NCI-H2227 (cell line): ENCODE measurements around the gene IFI27L1.

Source experiments
- DNase-seq: peaks from one replicate; lab custom pipeline; 2025; ENCODE audit not compliant: unreplicated experiment; lab: John Stamatoyannopoulos, UW

The IFI27L1 gene

DNA sequence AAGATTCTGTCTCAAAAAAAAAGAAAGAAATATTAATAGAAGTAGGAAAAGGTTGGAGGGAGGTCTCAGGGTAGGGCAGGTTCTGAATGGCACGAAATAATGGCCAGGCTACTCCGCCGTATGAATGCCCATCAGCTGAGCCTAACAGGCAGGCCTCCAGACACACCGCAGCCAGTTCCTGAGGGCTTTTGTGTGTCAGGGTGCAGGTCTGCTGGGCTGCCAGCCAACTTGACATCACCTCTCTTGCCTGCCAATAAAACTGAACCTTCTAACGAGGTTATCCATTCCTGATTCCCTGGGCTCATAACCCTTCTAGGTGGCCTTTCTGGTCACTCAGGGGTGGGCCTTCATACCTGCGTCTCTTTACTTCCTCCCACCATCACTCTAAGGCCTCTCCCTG lies 32.4 kb downstream of the IFI27L1 start:
- DNase-seq = no peak

DNA sequence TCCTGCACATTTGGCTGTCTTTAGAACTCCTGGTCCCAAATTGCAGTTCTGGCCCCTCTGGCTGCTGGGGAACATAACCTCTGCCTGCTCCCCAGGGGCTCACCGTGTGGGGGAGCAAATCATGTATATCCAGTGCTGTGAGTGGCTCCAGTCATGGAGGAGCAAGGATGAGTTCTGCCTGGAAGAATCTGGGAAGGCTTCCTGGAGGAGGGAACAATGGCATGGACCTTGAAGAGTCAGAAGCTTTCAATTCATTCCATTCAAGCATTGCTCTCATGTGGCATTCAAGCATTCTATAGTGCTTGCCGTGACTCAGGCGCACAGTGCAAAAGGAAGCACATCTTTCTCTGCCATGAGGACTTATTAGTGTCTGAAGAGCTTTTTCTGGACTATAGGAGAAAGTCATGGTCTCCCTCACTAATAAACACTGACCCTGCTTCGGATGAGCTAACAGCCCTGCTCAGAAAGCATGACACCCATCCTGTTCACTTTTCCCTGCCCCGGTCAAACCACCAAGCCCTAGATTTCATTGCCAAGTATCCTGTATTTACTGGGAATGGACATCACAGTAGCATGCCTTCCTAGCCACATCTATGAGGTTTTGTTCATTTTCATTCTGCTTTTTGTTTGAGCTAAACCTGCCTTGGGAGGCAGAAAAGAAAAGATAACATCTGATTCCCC lies 32.9 kb downstream of the IFI27L1 start:
- no peak for DNase-seq

DNA sequence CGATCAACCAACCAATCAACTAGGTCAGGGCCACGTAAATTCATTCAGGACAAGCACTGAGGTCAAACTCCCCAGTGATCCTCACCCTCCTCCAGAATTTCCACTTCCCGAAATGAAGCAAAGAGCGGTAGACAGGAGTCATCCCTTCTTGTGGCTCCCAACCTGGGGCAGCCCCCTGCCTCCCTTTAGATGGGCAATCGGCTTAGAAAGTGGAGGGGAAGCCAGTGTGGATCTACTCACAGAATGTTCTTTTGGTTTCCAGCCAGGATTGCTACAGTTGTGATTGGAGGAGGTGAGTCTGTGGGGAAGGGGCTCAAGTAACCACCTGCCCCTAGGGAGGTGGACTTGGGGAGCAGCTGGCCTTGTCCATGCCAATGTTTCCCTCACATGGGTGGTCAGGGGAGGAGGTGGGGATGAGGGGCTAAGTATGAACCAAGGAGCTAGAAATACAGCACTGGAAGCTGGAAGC lies 33.5 kb downstream of the IFI27L1 start:
- DNase-seq = no peak

DNA sequence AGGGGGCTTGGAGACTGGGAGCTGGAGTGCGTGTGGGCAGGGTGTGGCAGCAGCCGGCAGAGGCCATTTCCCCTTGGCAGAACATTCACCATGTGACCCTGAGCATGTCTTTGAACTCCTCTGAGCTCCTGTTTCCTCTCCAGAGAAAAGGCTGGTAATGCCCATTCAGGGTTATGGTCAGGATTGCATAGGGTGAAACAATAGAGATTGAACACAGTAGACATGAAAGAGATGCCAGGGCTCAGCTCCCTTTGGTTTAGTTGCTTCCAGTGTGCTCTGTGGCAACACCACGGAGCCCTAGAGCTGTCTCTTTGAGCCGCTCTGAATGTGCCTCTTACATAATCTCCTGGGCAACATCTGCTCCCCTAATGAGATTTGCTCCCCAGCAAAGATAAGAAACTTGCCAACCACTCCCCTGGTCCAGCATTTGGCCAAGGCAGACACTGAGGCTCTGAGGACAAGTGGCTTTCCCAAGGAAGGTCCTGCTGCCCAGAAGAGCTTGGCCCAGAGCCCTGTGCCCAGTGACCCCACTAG lies 34.0 kb downstream of the IFI27L1 start:
- no peak for DNase-seq

DNA sequence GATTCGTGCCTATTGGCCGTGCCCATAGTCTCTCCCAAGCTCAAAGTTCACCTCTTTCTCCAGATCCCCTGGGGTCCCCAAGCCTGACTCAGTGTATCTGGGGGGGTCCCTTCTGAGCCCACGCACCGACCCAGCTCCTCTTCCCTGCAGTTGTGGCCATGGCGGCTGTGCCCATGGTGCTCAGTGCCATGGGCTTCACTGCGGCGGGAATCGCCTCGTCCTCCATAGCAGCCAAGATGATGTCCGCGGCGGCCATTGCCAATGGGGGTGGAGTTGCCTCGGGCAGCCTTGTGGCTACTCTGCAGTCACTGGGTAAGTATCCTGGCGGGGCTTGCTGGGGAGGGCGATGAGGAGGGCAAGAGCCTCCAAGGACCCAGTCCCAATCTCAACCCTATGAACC lies 34.5 kb downstream of the IFI27L1 start:
- DNase-seq = no peak

DNA sequence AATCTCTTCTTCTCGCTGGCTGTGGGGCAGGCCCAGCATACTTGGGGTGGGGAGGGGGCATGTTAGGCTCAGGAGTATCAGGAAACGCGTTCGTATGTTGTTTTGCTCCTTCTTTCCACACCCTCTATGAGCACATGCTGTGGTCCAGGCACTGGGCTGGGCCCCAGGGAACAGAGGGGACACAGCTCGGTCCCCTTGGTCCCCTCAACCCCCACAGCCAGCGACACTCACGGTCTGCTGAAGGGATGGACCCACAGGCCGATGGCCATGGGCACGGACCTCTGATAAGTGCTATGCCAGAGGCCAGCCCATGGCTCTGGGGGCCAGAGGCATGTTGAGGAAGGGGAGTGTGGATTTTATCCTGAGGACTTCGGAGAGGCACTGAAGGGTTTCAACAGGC lies 35.6 kb downstream of the IFI27L1 start:
- DNase-seq = no peak

DNA sequence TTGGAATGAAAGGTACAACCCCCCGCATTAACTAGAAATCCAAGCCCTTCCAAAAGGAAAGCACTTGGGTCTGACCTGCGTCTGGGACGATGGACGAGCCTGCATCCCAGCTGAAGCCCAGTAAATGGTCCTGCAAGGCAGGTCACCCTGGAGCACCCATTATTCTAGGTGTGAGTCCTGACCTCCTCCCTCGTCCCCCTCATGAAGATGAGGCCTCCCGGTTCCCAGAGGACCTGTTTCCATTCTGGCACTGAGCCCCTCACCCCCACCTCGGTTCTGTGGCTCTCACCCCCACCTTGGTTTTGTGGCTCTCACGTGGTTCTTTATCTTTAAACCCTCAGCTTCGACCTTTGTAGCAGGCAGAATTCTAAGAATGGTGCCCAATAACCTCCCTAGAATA lies 36.7 kb downstream of the IFI27L1 start:
- no peak for DNase-seq

DNA sequence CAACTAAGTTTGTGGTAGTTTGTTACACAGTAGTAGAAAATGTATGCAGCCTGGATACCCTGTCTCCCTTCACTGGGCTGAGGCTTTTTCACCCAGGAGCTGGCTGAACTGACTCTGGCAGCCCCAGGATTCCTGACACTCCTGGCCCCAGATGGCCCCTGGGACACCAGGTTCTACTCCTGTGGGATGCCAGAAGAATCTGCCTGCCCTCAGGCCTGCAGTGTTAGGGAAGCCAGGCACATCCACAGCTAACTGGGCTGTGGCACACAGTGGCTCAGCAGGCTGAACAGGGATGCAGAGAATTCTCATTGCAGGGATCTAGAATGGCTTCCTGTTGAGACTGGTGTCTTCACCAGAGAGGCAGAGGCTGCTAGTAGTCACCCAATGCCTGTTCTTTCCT lies 38.0 kb downstream of the IFI27L1 start:
- no peak for DNase-seq

DNA sequence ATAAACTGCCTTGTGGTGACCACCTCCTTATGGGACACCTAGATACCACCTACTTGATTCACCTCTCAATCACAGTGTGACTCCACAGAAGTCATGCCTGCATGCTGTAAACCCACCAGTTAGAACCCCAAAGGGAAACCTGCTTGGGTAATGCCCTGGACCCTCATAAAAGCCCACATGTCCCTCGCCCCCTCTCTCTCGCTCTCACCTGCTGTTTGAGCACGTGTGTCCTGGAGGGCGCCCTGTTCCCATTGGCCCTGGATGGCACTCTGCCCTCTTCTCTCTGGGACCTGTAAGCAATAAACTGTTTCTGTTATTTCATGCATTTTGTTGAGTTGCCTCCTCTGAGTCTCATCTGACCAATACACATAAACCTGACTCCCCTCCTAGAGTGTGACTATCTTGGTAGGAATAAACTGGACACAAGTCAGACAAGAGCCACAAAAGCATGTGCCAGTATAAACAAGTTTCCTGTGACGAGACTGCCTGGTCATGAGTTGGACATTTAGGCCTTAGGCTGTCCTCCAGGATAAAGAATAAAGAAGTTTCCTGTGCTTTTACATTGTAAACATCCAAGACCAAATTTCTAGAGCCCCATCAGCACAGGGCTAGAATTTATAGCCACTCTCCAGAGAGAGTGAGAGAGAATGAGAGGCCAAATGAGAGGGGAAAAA lies 39.7 kb downstream of the IFI27L1 start:
- DNase-seq = no peak

DNA sequence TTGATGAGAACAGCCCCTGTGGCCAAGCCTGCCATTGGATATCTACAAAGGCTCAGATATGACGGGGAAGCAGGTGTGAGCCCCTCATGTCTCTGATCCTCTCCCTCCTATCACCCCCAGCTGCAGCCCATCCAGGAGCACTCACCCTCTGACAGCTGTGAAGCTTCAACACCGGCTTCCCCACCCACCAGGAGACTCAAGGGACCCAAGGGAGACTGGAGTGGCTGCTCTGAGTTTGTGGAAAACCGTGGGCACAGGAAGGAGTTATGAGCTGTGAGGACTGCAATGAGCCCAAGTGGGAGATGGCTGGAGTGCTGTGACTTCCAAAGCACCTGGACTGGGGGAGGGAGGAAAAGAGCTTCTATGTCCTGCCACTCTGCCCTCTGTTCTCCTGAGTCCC lies 40.4 kb downstream of the IFI27L1 start:
- no peak for DNase-seq

DNA sequence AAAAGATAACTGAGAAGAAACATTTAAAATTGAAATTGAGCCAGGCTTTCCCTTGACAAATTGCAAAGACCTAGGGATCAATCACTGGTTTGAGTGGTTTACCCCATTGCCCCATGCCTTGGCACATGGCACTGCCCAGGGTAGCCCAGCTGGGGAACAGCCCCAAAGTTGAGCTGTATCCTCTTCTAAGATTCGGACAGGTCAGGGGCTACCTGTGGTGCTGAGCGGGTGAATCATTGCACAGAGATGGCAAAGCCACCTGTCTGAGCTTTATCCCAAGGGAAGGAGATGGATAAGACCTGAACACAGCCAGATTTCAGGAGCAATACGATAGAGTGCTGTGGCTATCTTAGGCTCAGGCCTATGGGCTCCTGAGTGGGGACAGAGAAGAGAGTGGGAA lies 41.3 kb downstream of the IFI27L1 start:
- no peak for DNase-seq

DNA sequence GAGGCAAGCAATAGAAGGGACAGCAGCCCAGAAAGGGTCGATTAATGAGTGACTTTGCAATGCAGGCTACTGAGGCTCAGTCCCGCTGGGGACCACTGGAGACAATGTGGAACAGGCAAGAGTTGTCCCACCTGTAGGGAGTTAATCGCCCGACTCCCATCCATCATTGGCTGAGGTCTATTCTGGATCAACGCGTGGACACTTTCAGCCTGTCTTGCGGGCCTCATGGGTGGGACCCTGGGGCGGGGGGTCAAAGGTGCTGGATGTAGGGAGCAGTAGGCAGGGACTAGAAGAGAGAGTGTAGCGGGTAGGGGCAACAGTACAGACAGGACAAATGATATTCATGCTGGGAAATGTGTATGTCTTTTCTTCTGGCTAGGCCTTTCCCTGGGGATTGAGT lies 42.2 kb downstream of the IFI27L1 start:
- DNase-seq = no peak

DNA sequence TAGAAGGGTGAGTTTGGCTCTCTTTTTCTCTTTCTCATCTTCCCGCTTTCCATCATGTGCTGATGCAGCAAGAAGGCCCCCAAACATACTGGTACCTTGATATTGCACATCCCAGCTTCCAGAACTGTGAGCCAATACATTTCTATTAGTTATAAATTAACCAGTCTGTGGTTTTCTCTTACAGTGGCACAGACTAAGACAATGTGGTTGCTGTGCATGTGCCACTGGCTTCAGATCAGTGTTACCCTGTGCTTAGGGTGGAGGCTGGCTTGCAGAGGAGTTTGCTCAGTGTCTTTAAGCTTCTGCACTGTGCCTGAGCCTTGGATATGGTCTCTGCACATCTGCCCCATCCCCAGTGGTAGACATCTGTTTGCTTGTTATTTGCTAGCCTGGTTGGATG lies 42.8 kb downstream of the IFI27L1 start:
- DNase-seq = no peak

DNA sequence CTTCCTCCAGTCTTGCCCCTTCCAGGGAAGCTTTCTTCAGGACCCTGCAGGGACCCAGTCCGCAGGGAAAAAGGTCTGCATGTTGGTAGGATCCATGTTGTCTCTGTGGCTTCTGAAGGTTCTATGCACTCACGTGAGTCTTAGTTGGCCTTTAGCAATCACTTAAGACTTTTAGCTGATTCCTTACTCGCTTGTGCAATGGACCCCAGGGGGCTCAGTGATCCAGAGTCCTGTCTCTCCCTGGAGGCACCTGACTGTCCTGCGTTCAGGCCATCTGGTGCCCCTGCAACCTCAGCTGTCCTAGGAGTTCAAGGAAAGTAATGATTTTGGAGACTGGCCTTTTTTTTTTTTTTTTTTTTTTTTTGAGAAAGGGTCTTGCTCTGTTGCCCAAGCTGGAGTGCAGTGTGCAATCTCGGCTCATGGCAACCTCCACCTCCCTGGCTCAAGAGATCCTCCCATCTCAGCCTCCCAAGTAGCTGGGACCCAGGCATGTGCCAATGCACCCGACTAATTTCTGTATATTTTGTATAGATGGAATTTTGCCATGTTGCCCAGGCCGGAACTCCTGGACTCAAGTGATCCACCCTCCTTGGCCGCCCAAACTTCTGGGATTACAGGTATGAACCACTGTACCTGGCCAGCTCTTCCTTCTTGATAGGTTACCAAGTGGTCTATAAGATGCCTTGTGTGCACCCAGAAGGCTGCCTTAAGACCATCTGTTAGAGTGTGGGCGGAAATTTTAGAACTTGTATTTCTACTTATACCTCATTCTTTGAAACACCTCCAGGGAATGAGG lies 43.7 kb downstream of the IFI27L1 start:
- DNase-seq = no peak

DNA sequence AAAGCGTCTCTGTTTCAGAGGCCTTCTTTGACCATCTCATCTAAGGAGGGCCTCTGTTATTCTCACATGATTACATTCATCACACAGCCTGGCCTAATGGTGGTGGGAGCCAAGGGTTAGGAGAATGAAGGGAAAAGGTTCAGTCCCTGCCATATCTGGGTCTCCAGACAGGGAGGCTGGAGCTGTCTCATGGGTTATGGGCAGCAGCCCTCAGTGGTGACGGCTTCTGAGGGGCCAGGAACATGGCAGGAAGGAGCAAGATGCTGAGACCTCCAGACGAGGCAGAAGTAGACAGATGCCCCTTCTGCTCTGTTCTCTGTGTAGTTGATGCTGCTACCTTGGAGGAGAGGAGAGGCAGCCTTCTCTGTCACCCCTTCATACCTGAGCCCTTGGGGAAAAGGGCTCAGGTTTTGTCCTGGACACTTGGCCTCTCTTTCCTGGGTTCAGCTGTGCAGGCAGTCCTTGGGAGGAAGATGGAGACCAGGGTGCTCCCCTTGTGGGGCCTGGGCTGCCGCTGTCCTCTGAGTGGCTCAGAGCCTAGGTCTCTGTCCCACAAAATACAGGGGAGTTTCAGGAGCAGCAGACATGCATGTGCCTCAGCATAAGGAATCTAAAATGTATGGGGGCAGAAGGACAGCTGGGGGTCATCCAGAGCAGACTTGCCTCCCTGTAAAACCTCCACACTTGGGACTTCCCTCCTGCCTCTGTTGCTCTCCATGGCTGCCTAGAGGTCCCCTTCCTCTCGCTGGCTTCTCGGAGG lies 44.7 kb downstream of the IFI27L1 start:
- no peak for DNase-seq

DNA sequence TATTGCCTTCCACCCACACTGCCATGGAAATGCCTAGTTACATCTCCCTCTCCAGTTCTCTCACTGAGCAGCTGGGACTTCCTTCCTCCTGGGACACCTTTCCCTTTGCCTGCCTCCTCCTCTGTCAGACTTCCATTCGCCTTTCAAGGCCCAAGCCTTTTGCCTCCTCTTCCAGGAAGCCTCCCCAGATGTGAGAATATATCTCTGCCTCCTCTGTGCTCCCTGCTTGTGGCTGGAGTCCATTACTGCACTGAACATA lies 45.2 kb downstream of the IFI27L1 start:
- no peak for DNase-seq

DNA sequence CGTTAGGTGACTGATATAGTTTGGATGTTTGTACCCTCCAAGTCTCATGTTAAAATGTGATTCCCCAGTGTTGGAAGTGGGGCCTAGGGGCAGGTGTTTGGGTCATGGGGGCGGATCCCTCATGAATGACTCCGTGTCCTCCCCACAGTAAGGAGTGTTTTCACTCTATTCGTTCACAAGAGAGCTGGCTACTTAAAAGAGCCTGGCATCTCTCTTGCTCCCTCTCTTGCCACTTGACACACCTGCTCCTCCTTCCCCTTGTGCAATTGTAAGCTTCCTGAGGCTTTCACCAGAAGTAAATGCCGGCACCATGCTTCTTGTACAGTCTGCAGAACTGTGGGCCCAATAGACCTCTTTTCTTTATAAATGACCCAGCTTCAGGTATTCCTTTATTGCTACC lies 45.7 kb downstream of the IFI27L1 start:
- DNase-seq = no peak

DNA sequence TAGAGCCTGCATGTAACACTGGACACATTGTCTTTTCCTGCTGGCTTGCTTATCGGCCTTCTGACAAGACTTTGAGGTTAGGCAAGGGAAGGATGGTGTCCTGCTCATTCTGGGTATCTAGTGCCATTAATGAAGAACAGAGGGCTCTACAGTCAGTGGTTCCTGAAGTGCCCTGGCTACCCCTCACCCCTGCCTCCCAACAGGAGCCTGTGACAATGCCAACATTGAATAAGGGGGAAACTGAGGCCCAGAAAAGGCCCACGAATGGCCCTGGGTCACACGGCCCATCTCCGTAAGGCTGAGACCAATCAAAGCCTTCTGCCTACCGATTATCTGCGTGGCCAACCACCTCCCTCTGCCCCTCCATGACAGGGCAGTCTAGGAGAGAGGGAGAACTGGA lies 46.2 kb downstream of the IFI27L1 start:
- no peak for DNase-seq

DNA sequence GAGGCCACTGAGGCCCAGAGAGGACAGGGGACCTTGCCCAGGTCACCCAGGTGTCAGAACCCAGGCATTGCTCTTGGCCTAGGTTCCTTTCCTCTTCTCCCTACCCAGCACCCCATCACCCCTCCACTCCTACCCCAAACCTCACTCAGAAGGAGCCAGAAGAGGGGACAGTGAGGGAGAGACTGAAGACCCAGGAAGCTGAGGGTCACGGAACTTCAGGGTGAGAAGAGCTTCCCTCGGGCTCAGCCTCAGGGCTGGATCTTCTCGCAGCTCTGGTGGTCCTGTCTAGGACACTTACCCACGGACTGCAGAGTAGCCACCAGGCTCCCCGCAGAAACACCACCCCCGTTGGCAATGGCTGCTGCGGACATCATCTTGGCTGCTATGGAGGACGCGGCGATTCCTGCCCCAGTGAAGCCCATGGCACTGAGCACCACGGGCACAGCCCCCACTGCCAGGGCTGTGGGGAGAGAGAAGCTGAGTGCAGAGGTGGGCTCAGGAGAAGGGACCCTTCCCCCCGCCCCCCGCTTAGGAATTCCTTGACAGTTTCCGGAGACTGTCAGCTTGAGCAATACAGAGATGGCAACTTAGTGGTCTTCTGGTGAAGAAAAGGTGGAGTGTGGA lies 47.2 kb downstream of the IFI27L1 start:
- DNase-seq = no peak

DNA sequence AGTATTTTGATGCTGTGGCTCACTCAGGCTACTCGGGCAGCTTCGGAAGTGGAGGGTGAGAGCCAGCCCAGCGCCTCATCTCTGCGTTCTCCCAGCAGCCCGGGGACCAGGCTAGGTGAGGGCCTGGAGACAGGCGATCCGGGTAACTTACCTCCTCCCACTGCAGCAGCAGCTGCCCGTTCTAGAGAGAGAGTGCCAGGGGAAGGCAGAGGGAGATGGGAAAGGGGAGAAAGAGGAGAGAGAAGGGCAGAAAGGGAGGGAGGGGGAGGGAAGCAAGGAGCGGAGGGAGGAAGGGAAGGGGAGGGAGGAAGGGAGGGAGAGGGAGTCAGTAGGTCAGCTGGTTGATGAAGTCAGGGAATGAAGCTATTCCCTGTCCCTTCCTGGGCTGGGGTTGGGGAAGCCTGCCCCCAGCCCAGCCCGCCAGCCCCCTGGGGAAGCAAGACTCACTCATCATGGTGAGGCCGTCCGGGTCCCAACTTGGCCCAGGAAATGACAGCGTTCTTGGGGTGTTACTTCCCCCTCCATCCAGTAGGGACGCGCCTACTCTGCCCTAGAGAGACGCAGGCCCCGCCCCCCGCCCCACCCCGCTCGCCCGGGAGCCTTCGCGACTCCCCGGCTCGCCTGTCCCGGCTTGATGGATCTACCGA lies 48.1 kb downstream of the IFI27L1 start, which contains the start of gene IFI27L2:
Gene IFI27L2 (minus strand): TSS at position 494 of the 647 bp plus-strand sequence. CDS start 40 bp downstream, at position 454.
- peak; percentile 87 for DNase-seq
